ENCODE data around the gene DOCK3. TPM values are rescaled to one million over a fixed set of nuclear protein-coding genes. Genes with fewer than 3 reads are reported as not detected.

Gene DOCK3
- total and polyA plus RNA-seq, 10 of the 15 experiments (the other 5 are each of a cell fraction or from before 2014, with no cell fraction given), result 0.02 to 0.52 (median 0.04) TPM; not detected in 5

GRCh38 chr3:50632450-50632849 lies 42.3 kb upstream of the DOCK3 start:
- POLR2A ChIA-PET, result interaction anchor here (0.5 to 1.0 kb wide), 2 partner anchors 13 to 46 kb away, joined by 3 read pairs; no protein-coding TSS in a partner anchor
- H3K4me2 ChIP-seq (ENCODE audit: control insufficient read depth, insufficient read depth), result no peak overlapping the region

GRCh38 chr3:50633230-50633790 lies 41.4 kb upstream of the DOCK3 start:
- no peak for ATAC-seq
- in situ Hi-C loops (cut with MboI), result no loop called here
- no peak overlapping the region for H3K4me2 ChIP-seq (ENCODE audit: control insufficient read depth, insufficient read depth)
- TF ChIP-seq CHD4 (IDR thresholded peaks at IDR 0.05) (no peak), CBX3 (IDR thresholded peaks at IDR 0.05; ENCODE audit: borderline replicate concordance, low read depth) (no peak), MXI1 (IDR thresholded peaks at IDR 0.05; ENCODE audit: low read depth, low read length) (no peak), MLLT1 (IDR thresholded peaks at IDR 0.05) (no peak), HDAC2 (IDR thresholded peaks at IDR 0.05) (no peak), ZZZ3 (IDR thresholded peaks at IDR 0.05; ENCODE audit: control insufficient read depth, insufficient read length, low read depth) (no peak), ZNF24 (IDR thresholded peaks at IDR 0.05) (no peak), DPF2 (IDR thresholded peaks at IDR 0.05) (no peak), GABPA (IDR thresholded peaks at IDR 0.05; ENCODE audit: low read depth) (no peak), ATF3 (IDR thresholded peaks at IDR 0.05; ENCODE audit: borderline replicate concordance, extremely low read depth, low read depth, low read length) (no peak), EED (IDR thresholded peaks at IDR 0.05; ENCODE audit: low read depth) (no peak), RUNX3 (IDR thresholded peaks at IDR 0.05; ENCODE audit: low read length) (no peak), CHD1 (IDR thresholded peaks at IDR 0.05; ENCODE audit: low read depth, low read length) (no peak), JUND (IDR thresholded peaks at IDR 0.05; ENCODE audit: low read depth, low read length) (no peak), SMAD5 (IDR thresholded peaks at IDR 0.05; ENCODE audit: low read depth) (no peak), IKZF2 (IDR thresholded peaks at IDR 0.05) (no peak)

More at GRCh38 chr3:50632450-50632849, 42.3 kb upstream of the DOCK3 start:
- no TSS peak for BruUV-seq (replicated peaks)
- Histone ChIP-seq H3K4me1 (ENCODE audit: control insufficient read depth, insufficient read depth, low read length) (peaks cover 10% of the 10 kb centered on the region), H3K4me3 (no peak overlapping the region), H3K27ac (ENCODE audit: control insufficient read depth, insufficient read depth) (no peak overlapping the region), H3K27me3 (replicated peaks in 1 of 2; ENCODE audit: control insufficient read depth in 2 of 2, insufficient read depth in 2 of 2, low read length in 1 of 2) (no peaks in the 10 kb centered on the region), H2AFZ (ENCODE audit: control insufficient read depth, low read depth, low read length) (no peak overlapping the region), H3K9me3 (replicated peaks; ENCODE audit: control insufficient read depth, insufficient read depth, low read length) (no peaks in the 10 kb centered on the region), H3K9ac (ENCODE audit: control insufficient read depth, insufficient read depth, low read length) (no peak overlapping the region), H4K20me1 (ENCODE audit: control insufficient read depth, insufficient read depth) (no peaks in the 10 kb centered on the region), H3K36me3 (ENCODE audit: control insufficient read depth in 2 of 2, insufficient read depth in 2 of 2, low read length in 1 of 2) (peaks cover 0 to 6% of the 10 kb centered on the region in 2 experiments; a peak in 2 of 4 replicates), H3K79me2 (ENCODE audit: control insufficient read depth, insufficient read depth, low read length) (no peaks in the 10 kb centered on the region)
- ChIA-PET RAD21 (ENCODE audit: unreplicated experiment) (interaction anchor here (0.7 to 2.9 kb wide), 6 partner anchors 12 to 21 kb away, joined by 3 to 14 read pairs (median 4); partner anchors contain the start of genes CISH and MAPKAPK3), CTCF (interaction anchor here (0.9 to 3.1 kb wide), 5 partner anchors 12 to 20 kb away, joined by 3 to 13 read pairs (median 11); partner anchors contain the start of gene MAPKAPK3), SMC1A (ENCODE audit: uncharacterized antibody, unreplicated experiment) (interaction anchor here (0.7 to 5.7 kb wide), 5 partner anchors 9 to 60 kb away, joined by 3 to 26 read pairs (median 4); partner anchors contain the start of gene MAPKAPK3)
- in situ Hi-C loops (cut with MboI) (no loop called here), intact Hi-C loops (cut with micrococcal nuclease; ENCODE audit: unreplicated experiment) (no loop called here)
- peak; percentile 57 for ATAC-seq
- no peak for FAIRE-seq
- no peak for DNase-seq (ENCODE audit: low read depth, low spot score)
- peak; percentile 26; the same call in 1 of the 2 replicates for TF ChIP-seq RAD21 (IDR thresholded peaks at IDR 0.05; ENCODE audit: insufficient read depth, low read depth, low read length)
- no peak for TF ChIP-seq NFIC (IDR thresholded peaks at IDR 0.05; ENCODE audit: low read depth, low read length)
- 59% methylated on average over 5 of the region's 5 CpGs for WGBS (ENCODE audit: insufficient coverage, insufficient replicate concordance, low lambda C conversion rate, missing lambda C conversion rate)

More at GRCh38 chr3:50633230-50633790, 41.4 kb upstream of the DOCK3 start:
- Histone ChIP-seq H4K20me1 (ENCODE audit: control insufficient read depth, insufficient read depth) (no peaks in the 10 kb centered on the region), H3K36me3 (ENCODE audit: control insufficient read depth in 2 of 2, insufficient read depth in 2 of 2, low read length in 1 of 2) (peaks cover 0 to 4% of the 10 kb centered on the region in 2 experiments; a peak in 1 of 4 replicates), H3K9me3 (replicated peaks; ENCODE audit: control insufficient read depth, insufficient read depth, low read length) (no peaks in the 10 kb centered on the region), H3K9ac (ENCODE audit: control insufficient read depth, insufficient read depth, low read length) (no peak overlapping the region), H3K79me2 (ENCODE audit: control insufficient read depth, insufficient read depth, low read length) (no peaks in the 10 kb centered on the region), H3K4me1 (ENCODE audit: control insufficient read depth, insufficient read depth, low read length) (peaks cover 10% of the 10 kb centered on the region), H3K4me3 (no peak overlapping the region), H3K27me3 (replicated peaks in 1 of 2; ENCODE audit: control insufficient read depth in 2 of 2, insufficient read depth in 2 of 2, low read length in 1 of 2) (no peaks in the 10 kb centered on the region), H3K27ac (ENCODE audit: control insufficient read depth, insufficient read depth) (no peak overlapping the region), H2AFZ (ENCODE audit: control insufficient read depth, low read depth, low read length) (no peak overlapping the region)
- DNase-seq (ENCODE audit: low read depth, low spot score) (no peak), FAIRE-seq (no peak)
- intact Hi-C loops (cut with micrococcal nuclease; ENCODE audit: unreplicated experiment), result no loop called here
- ChIA-PET POLR2A (no interaction called here), CTCF (interaction anchor here (1.2 to 2.6 kb wide), 5 partner anchors 10 to 19 kb away, joined by 3 to 13 read pairs (median 6); partner anchors contain the start of gene MAPKAPK3), SMC1A (ENCODE audit: uncharacterized antibody, unreplicated experiment) (interaction anchor here (2.0 to 5.7 kb wide), 2 partner anchors 18 to 19 kb away, joined by 4 to 26 read pairs; partner anchors contain the start of gene MAPKAPK3), RAD21 (ENCODE audit: unreplicated experiment) (interaction anchor here (0.9 to 2.9 kb wide), 3 partner anchors 13 to 19 kb away, joined by 3 to 14 read pairs (median 4); partner anchors contain the start of gene MAPKAPK3)
- 53% methylated on average over 5 of the region's 5 CpGs for WGBS (ENCODE audit: insufficient coverage, insufficient replicate concordance, low lambda C conversion rate, missing lambda C conversion rate)
- BruUV-seq (replicated peaks), result no TSS peak
